Measurements from ENCODE around the gene LCA5L.

- TF ChIP-seq CTCF (conservative IDR thresholded peaks at IDR 0.05; ENCODE audit: low read length) (no peak), EZH2phosphoT487 (IDR thresholded peaks at IDR 0.05; ENCODE audit: borderline replicate concordance, low read depth, low read length) (no peak)
These were observed 81.7 kb downstream of the LCA5L start for GRCh38 chr21:39363607-39364555.

Data from OCI-LY7 (cell line).